Astrocyte of the hippocampus (primary cell): ENCODE results near the gene ATP5PD.
"Not testable (repeated sequence)": the region's sequence is repeated elsewhere in the genome, so short reads cannot be mapped to it uniquely, and the experiment has no call there.

ENCODE experiments used
- DNase-seq: peaks from one replicate; pipeline ENCODE4 v3.0.0; 2011; ENCODE audit warnings: low read depth, low spot score

ATP5PD gene

DNA sequence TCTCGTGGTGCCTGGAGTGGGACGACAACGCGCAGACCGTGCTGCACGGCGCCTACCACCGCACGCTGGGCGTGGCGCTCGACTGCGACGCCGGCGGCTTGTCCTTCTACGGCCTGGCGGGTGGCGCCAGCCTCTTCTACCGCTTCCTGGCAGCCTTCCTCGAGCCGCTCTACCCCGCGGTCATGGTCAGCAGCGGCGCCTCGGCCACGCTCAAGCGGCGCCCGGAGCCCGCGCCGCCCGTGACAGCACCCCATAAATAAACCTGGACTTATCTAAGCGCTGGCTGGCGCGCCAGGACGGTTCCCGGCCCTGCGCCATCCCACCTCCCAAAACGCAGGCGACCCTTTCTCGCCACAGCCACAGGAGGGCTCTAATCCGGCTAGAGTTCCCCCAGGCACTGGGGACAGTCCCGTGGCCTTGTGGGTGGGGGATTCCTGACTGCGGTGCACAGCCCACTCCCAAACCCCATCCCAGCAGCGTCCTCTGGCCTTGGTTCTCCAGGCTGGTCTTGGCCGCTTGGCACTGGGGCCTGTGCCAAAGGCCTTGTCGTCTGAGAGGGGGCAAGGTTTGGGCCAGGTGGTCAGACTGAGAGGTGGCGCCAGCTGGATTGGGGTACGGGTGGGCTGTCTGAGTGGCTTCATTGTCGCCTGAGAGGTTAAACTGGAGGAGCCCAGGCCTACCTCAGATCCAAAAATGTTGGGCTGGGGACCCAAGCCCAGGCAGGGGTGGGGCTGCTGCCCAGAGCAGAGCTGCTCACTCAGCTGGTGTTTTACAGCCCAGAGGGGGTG lies 30.9 kb upstream of the ATP5PD start:
- DNase-seq: peak; percentile 69

DNA sequence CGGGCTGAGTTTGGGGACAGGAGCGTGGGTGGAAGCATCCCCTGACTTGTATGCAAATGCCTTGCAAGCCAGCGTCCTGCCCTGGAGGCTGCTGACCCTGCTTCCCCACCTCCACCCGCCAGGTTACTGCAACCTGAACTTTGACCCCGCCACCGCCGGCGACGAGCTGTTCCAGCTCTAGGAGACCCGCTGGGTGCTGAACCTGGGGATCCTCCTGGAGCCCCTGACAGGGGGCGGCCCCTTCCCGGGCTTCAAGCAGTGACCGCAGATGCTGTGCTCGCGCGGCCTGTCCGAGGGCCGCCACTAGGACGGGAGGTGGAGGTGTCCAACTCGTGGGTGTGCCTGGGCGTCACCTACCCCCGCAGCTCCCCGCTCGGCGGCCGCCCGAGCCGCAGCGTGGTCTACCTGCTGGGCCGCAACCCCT lies 30.3 kb upstream of the ATP5PD start:
- no peak for DNase-seq

DNA sequence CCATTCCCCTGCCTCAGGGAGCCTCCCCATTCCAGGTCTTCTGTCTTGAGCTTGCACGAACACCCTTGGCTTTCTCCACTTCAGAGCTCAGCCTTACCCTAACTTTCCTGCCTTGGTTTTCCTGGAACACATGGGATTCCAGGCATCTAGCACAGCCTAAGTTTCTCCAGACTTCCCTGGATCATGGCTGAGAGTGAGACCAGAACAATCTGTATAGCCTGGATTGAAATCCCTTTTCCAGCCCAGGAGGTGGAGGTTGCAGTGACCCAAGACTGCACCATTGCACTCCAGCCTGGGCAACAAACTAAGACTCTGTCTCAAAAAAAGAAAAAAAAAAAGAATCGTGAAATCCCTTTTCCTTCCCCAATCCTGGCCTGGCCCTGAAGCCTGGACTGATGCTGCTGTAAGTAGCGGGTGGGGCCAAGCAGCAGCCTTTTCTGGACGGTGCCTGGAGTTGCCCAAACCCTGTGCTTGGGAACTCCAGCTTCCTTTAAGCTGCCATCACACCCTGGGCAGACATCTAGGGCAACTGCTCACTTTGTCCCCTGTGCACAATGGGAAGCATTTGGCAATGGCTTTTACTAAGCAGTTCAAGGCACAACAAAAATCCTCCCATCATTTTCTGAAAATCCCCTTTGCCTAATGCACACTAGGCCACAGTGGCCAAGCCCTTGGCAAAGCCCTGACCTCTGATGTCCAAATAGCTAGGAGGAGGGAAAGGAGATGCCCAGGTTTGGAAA lies 29.0 kb upstream of the ATP5PD start:
- DNase-seq: no peak

DNA sequence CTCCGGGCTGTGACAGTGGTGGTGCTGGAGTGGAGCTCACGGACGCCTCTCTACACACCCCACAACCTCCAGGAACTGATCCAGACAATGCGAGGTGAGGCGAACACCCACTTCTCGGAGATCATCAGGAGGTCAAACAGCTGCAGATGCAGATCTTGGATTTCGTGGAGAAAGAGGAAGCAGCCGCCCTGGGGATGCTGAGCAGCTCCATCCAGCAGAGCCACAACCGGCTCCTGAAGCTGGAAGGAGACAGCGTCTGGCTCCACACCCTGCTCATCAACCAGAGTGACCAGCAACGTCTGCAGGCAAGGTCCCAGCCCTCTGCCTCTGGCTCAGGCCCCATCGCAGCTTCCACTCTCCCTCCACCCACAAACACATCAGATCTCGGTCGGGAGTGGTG lies 27.8 kb upstream of the ATP5PD start:
- no peak for DNase-seq

DNA sequence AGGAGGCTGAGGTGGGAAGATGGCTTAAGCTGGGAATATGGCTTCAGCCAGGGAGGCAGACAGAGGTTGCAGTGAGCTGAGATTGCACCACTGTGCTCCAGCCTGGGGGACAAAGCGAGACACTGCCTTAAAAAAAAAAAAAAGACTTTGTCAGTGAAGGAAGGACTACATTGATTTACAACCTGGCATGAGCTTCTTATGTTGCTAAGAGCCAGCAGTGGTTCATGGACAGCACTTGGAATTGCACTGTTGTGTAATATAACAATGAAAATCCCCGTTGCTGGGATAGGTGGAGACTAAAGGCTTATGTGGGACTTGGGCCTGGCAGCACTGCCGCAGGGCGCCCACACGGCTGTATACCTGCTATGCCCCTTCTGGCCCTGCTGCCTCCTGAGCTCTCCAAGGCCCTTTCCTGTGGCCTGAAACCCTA lies 26.9 kb upstream of the ATP5PD start:
- DNase-seq: no peak

DNA sequence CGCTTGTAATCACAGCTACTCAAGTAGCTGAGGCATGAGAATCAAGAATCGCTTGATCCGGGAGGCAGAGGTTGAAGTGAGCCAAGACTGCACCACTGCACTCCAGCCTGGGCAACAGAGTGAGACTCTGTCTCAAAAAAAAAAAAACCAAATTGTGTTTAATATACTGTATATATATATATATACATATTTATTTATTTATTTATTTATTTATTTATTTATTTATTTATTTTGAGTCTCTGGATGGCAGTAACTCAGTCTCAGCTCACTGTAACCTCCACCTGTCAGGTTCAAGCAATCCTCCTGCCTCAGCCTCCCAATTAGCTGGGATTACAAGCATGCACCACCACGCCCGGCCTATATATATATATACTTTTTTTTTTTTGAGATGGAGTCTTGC lies 26.1 kb upstream of the ATP5PD start:
- DNase-seq: not testable (repeated sequence)

DNA sequence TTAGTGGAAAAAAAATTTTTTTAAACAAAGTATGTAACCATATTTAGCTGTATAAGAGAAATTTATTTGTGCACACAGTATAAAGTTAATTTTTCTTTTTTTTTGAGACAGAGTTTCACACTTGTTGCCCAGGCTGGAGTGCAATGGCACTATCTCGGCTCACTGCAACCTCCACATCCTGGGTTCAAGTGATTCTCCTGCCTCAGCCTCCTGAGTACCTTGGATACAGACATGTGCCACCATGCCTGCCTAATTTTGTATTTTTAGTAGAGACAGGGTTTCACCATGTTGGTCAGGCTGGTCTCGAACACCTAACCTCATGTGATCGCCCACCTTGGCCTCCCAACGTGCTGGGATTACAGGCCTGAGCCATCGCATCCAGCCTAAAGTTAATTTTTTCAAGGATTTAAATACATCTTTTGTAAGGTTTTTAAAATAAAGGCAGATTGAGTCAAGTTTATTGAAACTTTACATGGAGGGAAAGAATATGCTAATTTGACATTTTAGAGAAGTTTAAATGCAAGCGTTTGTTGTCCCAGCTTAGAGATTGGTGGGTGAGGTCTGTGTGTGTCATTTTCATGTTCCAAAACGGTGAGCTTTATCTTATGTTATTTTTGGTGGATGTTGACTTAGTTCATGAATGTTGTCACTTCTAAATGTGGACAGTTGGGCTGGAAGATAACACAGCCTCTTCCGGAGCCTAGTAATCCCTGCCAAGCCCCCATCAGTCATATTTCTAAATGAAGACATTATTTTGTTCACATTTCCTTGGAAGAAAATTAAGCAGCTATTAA lies 24.9 kb upstream of the ATP5PD start:
- DNase-seq: not testable (repeated sequence)

DNA sequence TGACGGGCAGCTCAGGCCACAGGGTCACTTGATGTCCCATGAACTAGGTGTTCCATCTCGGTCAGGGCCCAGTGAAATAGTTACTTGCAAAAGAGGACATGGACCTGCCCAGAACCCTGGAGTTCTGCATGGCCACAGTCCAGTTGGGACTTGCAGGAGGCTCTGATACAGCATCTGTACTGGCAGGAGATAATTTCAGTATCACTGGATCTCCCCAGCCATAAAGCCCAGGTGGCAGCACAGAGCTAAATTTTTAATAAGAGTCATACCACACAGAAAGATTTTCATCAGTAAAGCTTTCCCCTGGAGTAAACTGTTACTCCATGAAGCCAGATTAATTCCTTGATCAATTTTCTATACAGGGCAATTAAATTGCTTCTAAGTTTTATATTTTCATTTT lies 23.0 kb upstream of the ATP5PD start:
- no peak for DNase-seq

DNA sequence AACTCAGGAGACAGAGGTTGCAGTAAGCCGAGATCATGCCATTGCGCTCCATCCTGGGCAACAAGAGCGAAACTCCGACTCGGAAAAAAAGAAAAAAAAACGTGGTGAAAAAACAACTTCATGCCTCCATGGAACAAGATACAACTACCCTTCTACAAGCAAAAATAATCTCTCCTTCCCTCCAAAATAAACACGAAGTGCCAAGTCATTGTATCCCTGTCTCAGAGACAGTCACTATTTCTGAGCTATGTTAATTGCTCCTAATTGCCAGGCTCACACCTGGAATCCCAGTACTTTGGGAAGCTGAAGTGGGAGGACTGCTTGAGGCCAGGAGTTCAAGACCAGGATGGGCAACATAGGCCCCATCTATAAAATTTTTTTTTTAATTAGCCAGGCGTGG lies 22.0 kb upstream of the ATP5PD start:
- DNase-seq: no peak

DNA sequence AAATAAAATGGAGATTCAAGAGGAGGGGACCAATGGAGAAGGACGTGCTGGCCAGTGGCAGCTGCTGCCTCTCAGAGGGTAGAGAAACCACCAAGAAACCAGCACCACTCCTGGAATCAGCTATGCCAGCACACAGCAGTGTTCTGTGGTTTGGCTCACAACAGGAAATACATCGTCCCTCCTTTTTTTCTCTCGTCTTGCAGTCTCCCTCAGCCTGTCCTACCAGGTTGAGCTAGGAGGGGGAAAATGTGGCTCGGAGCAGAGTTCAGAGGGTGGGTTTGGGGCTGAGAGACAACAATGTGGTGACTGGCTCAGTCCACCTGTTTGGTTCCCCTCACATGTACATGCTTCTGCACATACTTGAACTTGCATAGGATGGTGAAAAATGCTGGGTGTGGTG lies 21.1 kb upstream of the ATP5PD start:
- DNase-seq: peak; percentile 53

DNA sequence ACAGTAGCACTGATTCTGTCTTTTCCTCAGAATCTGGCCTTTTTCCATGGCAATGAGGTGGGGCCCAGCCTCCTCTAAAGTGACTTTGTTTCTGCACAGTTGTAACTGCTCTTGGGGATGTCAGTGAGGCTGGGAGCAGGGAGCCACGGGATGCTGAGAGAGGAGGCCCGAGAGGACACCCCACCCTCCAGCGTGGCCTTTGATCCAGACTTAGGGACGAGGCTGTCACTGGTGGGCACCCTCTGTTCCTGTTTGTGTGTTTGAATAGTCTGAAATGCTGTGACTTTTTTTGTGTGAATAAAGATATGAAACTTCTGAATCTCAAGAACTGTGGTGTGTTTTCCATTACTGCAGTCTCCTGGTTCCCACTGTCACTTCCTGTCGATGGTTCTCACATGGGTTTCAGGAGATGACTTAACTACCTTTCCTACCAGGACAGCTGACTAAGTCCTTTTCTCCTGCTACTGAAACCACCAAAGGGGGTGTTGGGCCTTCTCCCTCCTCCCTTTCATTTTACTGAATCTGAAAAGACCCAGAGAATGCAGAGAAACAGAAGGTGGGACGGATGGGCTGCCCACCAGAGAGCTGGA lies 18.9 kb upstream of the ATP5PD start:
- no peak for DNase-seq

DNA sequence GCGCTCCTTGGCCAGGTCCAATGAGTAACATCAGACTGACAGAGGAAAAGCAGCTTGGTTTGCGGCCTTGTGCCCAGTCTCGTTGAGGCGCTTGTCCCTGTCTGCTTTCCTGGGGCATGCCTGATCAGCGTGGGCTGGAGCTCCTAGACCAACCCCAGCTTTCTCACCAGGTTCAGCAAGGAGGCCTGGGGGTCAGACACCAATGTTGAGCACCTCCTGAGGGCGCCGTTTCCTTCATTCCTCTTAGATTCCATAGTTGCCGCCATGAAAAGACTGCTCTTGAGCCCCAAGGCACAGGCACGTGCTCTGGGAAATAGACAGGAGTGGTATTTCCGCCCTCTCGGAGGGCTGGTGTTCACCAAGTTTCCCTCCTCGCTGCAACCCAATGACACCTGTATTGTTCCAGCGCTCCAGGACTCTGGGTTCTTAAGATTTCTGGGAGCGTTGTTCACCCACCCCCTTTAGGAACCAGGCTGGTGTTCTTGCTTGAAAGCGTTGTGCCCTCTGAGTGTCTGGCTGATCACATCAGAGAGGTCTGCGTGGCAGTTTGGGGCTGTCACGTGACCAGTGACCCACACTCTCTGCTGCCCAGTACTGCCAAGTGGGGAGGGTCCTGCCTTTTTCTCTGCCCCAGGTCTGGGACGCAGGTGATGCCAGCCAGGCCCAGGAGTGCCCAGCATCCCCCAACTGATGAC lies 18.2 kb upstream of the ATP5PD start:
- no peak for DNase-seq

DNA sequence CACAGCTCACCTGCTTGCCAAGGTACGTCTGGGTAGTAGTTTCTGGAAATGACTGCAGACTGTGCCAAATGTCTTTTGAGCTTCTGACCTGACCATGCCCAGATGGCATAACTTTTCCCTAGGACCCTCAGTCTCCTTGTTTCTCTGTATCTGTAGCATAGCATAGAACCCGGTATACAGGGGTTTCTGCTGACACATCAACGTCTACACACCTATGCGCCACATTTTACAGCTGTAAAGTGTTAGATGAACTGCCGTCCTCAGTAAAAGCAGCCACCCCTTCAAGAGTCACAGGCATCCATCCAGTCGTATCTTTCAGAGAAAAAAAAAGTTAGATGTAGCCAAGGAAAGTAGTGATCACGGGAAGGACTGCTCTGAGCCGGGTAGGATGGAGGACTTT lies 17.7 kb upstream of the ATP5PD start:
- no peak for DNase-seq

DNA sequence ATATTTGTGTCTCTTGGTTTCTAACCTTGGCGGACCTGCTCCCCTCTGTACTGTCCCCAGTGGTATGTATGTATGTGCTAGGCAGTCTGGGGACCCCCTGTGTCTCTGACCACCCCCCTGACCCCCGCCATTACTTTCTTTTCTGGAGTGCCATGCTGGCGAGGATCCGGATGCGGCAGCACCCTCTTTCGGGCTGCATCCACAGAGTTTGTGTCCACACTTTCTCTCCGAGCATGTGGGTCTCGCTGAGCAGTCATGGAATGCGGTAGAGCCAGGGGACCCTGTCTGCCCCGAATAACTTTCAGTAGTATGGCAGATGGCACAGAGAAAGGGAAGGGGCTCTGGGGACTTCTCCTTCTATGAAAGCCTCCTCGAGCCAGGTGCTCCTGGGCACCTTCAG lies 17.3 kb upstream of the ATP5PD start:
- DNase-seq: no peak

DNA sequence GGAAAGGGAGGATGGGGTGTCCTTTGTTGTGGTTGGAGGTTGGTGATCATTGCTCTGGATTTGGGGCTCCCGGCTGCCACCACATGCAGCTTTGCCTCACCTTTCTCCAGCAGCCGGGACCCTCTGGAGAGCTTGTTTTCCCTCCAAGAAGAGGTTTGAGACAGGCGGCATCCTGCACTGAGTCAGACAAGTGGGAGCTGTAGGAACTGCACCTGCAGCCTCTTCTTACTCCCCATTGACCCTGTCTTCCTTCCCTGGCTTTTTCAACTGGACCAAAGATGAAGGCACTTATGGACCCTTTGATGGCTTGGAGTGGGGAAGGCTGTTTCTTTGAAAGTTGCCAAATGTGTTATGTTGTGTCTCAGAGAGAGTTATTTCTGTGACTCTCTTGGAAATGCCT lies 16.9 kb upstream of the ATP5PD start:
- no peak for DNase-seq

DNA sequence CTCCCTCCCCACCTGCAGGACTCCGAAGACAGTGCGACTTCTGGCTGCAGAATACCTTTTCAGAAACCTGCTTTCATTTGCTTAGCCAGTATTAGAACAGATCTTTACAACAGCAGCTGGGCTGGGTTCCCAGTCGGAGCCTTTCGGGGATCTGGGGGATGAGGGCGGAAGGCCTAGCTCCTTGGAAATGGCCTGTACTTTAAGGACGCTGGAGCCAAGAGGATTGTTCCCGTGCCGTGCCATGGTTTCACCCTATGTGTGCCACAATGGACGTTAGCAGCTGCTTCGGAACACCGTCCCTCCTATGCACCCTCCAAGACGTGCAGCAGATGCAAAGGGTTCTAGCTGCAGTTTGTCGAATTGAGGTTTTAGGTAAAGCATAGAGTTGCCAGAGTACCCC lies 16.4 kb upstream of the ATP5PD start:
- no peak for DNase-seq

DNA sequence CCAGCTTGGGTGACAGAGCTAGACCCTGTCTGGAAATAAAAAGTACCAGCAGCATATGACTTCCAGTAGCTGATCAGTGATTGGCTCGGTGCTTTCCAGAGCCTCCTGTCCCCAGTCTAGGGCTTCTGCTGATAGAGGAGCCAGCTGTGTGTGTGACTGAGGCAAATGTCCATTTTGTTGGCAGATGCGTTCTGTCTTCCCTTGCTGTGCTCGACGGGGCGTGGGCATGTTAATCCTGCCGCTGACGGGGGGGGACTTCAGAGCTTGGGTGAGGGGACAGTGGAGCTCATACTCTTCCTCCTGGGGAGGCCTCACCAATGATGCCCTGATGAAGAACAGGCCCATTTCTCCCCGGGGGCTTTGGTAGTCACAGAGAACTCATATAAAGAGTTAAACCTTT lies 14.8 kb upstream of the ATP5PD start:
- DNase-seq: no peak

DNA sequence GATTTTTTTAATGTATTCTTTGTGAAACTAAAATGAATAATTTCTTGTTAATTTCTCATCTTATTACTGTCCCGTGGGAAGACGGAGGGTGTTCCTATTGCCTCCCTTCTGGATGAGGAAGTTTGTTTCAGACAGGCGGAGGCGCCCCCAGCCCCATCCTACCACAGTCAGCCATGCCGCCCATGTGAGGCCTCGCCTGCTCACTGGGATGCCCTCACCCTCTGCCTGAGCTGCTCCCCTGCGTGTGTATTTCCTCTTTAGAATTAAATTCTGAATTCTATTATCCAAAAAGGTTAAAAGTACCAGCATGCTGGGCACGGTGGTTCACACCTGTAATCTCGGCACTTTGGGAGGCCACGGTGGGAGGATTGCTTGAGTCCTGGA lies 14.3 kb upstream of the ATP5PD start:
- DNase-seq: no peak

DNA sequence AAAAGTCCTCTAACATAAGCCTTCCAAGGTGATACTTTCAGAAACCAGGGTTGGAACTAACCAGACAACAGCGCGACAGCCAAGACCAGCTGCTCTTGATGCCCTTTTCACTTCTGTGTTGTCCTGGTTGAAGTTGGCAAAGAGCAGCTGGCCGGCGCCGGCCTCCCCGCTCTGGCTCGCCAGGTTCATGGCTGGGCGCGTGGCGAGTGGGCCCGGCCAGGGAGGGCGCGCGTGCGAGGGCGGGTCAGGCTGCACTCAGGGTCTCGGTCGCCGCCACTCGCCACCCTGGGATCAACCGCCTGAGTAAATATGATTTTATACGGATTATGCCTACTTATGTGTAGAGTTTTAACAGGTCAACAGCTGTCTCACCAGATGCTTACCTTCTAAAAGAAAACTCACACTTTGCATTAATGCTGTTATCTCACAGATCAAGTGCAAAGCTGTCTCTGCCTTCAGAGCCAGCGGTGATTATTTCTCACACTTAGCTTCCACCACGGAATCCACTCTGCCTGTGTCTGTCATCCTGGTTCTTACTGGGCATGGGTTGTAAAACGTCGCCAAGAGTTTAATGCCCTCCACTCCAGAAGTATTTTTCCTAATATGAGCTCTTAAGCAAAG lies 13.8 kb upstream of the ATP5PD start:
- no peak for DNase-seq

DNA sequence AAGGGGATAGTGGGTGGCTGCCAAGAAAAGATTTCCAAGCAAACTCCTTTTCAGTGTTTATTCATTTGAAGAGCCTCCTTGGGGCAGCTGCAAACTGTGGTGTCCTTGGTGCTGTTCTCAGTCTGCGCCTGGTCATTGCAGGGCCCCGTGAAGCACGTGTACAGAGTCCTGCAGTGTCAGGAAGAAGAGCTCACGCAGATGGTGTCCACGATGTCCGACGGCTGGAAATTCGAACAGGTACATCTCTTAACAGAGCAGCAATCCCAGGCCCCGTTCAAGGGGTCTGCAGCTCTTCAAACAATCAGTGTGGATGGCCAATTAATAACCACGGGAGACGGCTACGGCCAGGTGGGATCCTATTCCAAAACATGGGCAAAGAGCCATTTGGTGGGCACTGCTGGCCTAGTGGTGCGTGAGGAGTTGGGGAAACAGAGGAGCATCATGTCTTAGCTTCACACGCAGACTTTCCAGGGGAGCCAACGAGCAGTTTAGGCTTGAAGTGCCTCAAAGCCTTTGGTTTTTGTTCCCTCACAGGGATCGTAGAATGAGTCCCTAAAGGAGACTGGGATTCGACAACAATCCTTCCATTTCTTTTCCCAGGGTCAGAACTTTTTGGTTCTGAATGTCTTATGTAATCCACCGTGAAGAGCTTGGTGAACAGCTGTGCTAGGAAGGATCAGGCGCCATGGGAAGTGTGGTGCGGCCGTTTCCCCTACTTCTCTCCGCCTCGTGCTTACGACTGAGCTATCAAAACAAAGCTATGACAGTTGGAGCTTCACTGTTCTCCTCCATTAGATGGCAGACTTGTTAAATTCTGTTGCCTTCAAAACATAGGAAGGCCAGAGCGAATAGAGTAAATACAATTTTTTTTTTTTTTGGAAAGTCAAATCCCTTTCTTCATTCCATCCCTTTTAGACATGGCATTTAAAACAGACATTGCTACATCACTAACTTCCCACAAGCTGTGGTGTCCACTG lies 12.9 kb upstream of the ATP5PD start:
- DNase-seq: peak; percentile 51
